ENCODE measurements around the gene DDO.
A peak's percentile ranks its signal among the peaks of the same experiment; 100 is the strongest.

The DDO gene

DNA sequence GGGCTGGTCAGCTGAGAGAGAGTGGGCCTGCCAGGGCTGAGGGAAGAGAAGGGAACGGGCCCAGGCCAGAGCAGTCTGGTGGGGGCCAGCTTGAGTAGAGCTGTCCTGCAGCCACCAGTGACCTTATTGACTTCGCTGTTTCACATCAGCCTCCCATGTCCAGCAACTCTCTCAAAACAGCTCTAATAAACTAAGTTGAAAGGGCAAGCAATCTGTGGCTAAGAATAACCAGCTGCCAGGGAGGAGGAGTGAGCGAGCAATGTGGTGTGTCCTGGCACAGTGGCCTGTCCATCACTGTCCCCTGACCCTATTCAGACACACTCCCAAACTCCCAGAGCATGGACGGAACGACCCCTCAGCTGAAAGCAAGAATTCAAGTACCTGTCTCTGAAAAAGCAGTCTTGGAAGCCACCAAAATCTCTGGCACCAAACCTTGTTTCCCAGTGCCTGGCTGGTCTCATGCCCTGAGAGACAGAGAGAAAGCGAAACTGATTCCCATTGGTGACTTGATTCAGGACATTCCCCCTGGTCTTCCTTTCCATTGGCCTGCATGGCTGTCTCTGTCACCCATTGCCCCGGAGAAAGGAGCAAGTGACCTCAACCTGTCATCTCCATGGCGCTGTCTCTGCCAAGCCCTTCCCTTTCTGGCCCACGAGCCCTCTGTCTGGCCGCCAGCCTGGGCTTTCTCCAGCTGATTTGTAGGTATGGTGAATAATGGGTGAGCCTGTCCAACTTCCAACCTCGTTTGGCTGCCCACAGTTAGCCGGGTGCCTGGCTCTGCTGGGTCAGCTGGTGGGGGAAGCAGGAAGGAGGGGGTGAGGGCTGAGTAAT, at the start of gene DDO:
Gene DDO (minus strand): TSS at position 490 of the 831 bp plus-strand sequence. CDS start 2,113 bp downstream, outside the sequence.
- TF ChIP-seq, protein P1, sequence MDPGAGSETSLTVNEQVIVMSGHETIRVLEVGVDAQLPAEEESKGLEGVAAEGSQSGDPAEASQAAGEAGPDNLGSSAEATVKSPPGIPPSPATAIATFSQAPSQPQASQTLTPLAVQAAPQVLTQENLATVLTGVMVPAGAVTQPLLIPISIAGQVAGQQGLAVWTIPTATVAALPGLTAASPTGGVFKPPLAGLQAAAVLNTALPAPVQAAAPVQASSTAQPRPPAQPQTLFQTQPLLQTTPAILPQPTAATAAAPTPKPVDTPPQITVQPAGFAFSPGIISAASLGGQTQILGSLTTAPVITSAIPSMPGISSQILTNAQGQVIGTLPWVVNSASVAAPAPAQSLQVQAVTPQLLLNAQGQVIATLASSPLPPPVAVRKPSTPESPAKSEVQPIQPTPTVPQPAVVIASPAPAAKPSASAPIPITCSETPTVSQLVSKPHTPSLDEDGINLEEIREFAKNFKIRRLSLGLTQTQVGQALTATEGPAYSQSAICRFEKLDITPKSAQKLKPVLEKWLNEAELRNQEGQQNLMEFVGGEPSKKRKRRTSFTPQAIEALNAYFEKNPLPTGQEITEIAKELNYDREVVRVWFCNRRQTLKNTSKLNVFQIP (CRISPR knock-in tag; IDR thresholded peaks at IDR 0.05; ENCODE audit: borderline replicate concordance, low read depth), result no peak
- TF ChIP-seq ARNTL (CRISPR knock-in tag; IDR thresholded peaks at IDR 0.05; ENCODE audit: borderline replicate concordance, low read depth), result no peak
- TF ChIP-seq TCF4 (CRISPR knock-in tag; IDR thresholded peaks at IDR 0.05; ENCODE audit: borderline replicate concordance), result no peak
- TF ChIP-seq ESRRG (CRISPR knock-in tag; IDR thresholded peaks at IDR 0.05), result no peak
- no peak for TF ChIP-seq OSR1 (CRISPR knock-in tag; IDR thresholded peaks at IDR 0.05)
- TF ChIP-seq TOX (CRISPR knock-in tag; IDR thresholded peaks at IDR 0.05; ENCODE audit: borderline replicate concordance), result no peak
- TF ChIP-seq TSHZ2 (CRISPR knock-in tag; IDR thresholded peaks at IDR 0.05), result no peak
- TF ChIP-seq ZFP30 (CRISPR knock-in tag; IDR thresholded peaks at IDR 0.05), result no peak
- no peak for TF ChIP-seq SNAI2 (CRISPR knock-in tag; IDR thresholded peaks at IDR 0.05)
- ATAC-seq, result peak; percentile 97

- no peak for TF ChIP-seq ZNF565 (CRISPR knock-in tag; conservative IDR thresholded peaks at IDR 0.05; ENCODE audit: low read depth)
- ATAC-seq, result no peak
Measured at GRCh38 chr6:110462884-110463481, 47.6 kb upstream of the DDO start.

- TF ChIP-seq TCF4 (CRISPR knock-in tag; IDR thresholded peaks at IDR 0.05; ENCODE audit: borderline replicate concordance), result no peak
- TF ChIP-seq GLIS3 (CRISPR knock-in tag; IDR thresholded peaks at IDR 0.05), result no peak
- no peak for TF ChIP-seq ARNTL (CRISPR knock-in tag; IDR thresholded peaks at IDR 0.05; ENCODE audit: borderline replicate concordance, low read depth)
- no peak for TF ChIP-seq ZNF565 (CRISPR knock-in tag; conservative IDR thresholded peaks at IDR 0.05; ENCODE audit: low read depth)
- no peak for ATAC-seq
Measured at GRCh38 chr6:110461376-110461775, 46.0 kb upstream of the DDO start.

DNA sequence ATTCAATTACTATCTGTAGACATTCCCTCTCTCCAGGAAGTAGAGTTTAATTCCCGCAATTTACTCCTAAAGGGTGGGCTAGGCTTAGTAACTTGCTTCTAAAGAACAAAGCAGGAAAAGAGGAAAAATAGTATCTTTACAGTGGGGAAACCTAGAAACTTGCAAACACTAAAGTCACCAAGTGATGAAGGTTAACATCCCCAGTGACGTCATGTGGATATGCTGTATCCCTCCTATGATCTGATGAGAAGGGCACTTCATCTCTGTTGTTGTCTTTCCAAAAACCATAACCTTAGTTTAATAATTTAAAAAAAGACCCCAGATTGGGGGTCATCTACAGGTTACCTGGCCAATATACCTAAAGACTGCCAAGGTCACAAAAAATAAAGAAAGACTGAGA, 43.8 kb upstream of the DDO start:
- no peak for ATAC-seq

More for the DNA sequence above, 43.8 kb upstream of the DDO start:
- TF ChIP-seq ARNTL (CRISPR knock-in tag; IDR thresholded peaks at IDR 0.05; ENCODE audit: borderline replicate concordance, low read depth) (no peak), ZFP3 (CRISPR knock-in tag; IDR thresholded peaks at IDR 0.05) (no peak), ZNF8 (CRISPR knock-in tag; IDR thresholded peaks at IDR 0.05) (no peak), ZNF565 (CRISPR knock-in tag; conservative IDR thresholded peaks at IDR 0.05; ENCODE audit: low read depth) (no peak), GLIS3 (CRISPR knock-in tag; IDR thresholded peaks at IDR 0.05) (no peak), SNAI2 (CRISPR knock-in tag; IDR thresholded peaks at IDR 0.05) (no peak), ZFP30 (CRISPR knock-in tag; IDR thresholded peaks at IDR 0.05) (no peak), TCF4 (CRISPR knock-in tag; IDR thresholded peaks at IDR 0.05; ENCODE audit: borderline replicate concordance) (no peak), RARB (CRISPR knock-in tag; IDR thresholded peaks at IDR 0.05) (no peak), TSHZ2 (CRISPR knock-in tag; IDR thresholded peaks at IDR 0.05) (no peak)
- TF ChIP-seq, protein P2, sequence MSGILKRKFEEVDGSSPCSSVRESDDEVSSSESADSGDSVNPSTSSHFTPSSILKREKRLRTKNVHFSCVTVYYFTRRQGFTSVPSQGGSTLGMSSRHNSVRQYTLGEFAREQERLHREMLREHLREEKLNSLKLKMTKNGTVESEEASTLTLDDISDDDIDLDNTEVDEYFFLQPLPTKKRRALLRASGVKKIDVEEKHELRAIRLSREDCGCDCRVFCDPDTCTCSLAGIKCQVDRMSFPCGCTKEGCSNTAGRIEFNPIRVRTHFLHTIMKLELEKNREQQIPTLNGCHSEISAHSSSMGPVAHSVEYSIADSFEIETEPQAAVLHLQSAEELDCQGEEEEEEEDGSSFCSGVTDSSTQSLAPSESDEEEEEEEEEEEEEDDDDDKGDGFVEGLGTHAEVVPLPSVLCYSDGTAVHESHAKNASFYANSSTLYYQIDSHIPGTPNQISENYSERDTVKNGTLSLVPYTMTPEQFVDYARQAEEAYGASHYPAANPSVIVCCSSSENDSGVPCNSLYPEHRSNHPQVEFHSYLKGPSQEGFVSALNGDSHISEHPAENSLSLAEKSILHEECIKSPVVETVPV (CRISPR knock-in tag; IDR thresholded peaks at IDR 0.05), result no peak

All from SK-N-SH treated with all-trans-retinoic acid at 6 μM for 48 hours (cell line).